Measurements from ENCODE around the gene ZBTB8A. TPM values are rescaled to one million over a fixed set of nuclear protein-coding genes. Genes with fewer than 3 reads are reported as not detected.
A peak's percentile ranks its signal among the peaks of the same experiment; 100 is the strongest.

ZBTB8A gene
- total and polyA plus RNA-seq, 2 of the 13 experiments (the other 11 are each of a cell fraction or from before 2014, with no cell fraction given) = 1.3 to 3.7 TPM

- TF ChIP-seq SIN3A (IDR thresholded peaks at IDR 0.05; ENCODE audit: borderline replicate concordance, low read depth, low read length) (no peak), ATF1 (CRISPR knock-in tag; IDR thresholded peaks at IDR 0.05) (peak; percentile 75), ZNF274 (CRISPR knock-in tag; IDR thresholded peaks at IDR 0.05) (peak; percentile 92), ZXDC (CRISPR knock-in tag; IDR thresholded peaks at IDR 0.05) (no peak; the same call in 1 of the 2 replicates), ZNF687 (CRISPR knock-in tag; IDR thresholded peaks at IDR 0.05) (peak; percentile 100), ZNF333 (CRISPR knock-in tag; IDR thresholded peaks at IDR 0.05; ENCODE audit: borderline replicate concordance) (peak; percentile 42; the same call in 1 of the 2 replicates), ZNF607 (CRISPR knock-in tag; IDR thresholded peaks at IDR 0.05; ENCODE audit: borderline replicate concordance) (peak; percentile 88), USF2 (IDR thresholded peaks at IDR 0.05; ENCODE audit: low read depth, low read length) (peak; percentile 75), USF2 (CRISPR knock-in tag; IDR thresholded peaks at IDR 0.05; ENCODE audit: borderline replicate concordance) (peak; percentile 92)
- TF ChIP-seq, protein P1, sequence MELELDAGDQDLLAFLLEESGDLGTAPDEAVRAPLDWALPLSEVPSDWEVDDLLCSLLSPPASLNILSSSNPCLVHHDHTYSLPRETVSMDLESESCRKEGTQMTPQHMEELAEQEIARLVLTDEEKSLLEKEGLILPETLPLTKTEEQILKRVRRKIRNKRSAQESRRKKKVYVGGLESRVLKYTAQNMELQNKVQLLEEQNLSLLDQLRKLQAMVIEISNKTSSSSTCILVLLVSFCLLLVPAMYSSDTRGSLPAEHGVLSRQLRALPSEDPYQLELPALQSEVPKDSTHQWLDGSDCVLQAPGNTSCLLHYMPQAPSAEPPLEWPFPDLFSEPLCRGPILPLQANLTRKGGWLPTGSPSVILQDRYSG (CRISPR knock-in tag; IDR thresholded peaks at IDR 0.05) = no peak
Measured at GRCh38 chr1:32650752-32651460, 111.7 kb downstream of the ZBTB8A start, which contains the start of gene RBBP4 (continued).

Data from HepG2 (cell line).